Esophagus muscularis mucosa (tissue), 4 donors: ENCODE results near the gene C1QTNF9B.
"Not testable (repeated sequence)": the region's sequence is repeated elsewhere in the genome, so short reads cannot be mapped to it uniquely, and the experiment has no call there.

Experiments
- EP300 ChIP-seq: sonication (generic); formaldehyde crosslinking; IDR thresholded peaks from one replicate; pipeline ENCODE4 v1.6.1; 2017; ENCODE audit warnings: antibody characterized with exemption
- POLR2AphosphoS5 ChIP-seq, 2 donors: sonication (generic); formaldehyde crosslinking; IDR thresholded peaks; one replicate each; pipeline ENCODE4 v1.6.1; 2017; ENCODE audit warnings: antibody characterized with exemption in 2 of 2
- TF ChIP-seq, protein P1 (sequence below), 3 experiments: fragments of 200-600 bp in 2 of 3; fragments of 450-650 bp in 1 of 3; sonication (generic) in 2 of 3; IDR thresholded peaks; one replicate each; pipeline ENCODE4 v1.5.1; 2017 to 2019; ENCODE audit warnings: antibody characterized with exemption in 3 of 3, mild to moderate bottlenecking in 2 of 3, moderate library complexity in 1 of 3

- TF ChIP-seq POLR2AphosphoS5 (IDR thresholded peaks at IDR 0.05); EP300: not testable (repeated sequence)
- TF ChIP-seq, protein P1, sequence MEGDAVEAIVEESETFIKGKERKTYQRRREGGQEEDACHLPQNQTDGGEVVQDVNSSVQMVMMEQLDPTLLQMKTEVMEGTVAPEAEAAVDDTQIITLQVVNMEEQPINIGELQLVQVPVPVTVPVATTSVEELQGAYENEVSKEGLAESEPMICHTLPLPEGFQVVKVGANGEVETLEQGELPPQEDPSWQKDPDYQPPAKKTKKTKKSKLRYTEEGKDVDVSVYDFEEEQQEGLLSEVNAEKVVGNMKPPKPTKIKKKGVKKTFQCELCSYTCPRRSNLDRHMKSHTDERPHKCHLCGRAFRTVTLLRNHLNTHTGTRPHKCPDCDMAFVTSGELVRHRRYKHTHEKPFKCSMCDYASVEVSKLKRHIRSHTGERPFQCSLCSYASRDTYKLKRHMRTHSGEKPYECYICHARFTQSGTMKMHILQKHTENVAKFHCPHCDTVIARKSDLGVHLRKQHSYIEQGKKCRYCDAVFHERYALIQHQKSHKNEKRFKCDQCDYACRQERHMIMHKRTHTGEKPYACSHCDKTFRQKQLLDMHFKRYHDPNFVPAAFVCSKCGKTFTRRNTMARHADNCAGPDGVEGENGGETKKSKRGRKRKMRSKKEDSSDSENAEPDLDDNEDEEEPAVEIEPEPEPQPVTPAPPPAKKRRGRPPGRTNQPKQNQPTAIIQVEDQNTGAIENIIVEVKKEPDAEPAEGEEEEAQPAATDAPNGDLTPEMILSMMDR (IDR thresholded peaks at IDR 0.05): not testable (repeated sequence)
Measured at GRCh38 chr13:23881402-23881800, 15.9 kb downstream of the C1QTNF9B start.
